Endodermal cell (in vitro differentiated cells): ENCODE data around the gene HSF2. TPM values are rescaled to one million over a fixed set of nuclear protein-coding genes. Genes with fewer than 3 reads are reported as not detected.

Experiments used
- DNase-seq: peaks from one replicate; pipeline ENCODE4 v3.0.0-alpha.2; 2017
- H3K27ac ChIP-seq: 2 replicates; pipeline ENCODE4 v1.5.1; 2013; ENCODE audit warnings: mild to moderate bottlenecking, low read depth, low read length, moderate library complexity
- H3K27me3 ChIP-seq: 2 replicates; pipeline ENCODE4 v1.6.1; 2013; ENCODE audit warnings: mild to moderate bottlenecking, low read length, moderate library complexity; ENCODE audit not compliant: insufficient read depth, control insufficient read depth, poor library complexity, severe bottlenecking
- H3K36me3 ChIP-seq: 2 replicates; pipeline ENCODE4 v1.7.0; 2013; ENCODE audit warnings: mild to moderate bottlenecking, low read length, moderate library complexity; ENCODE audit not compliant: control insufficient read depth, insufficient read depth
- H3K4me1 ChIP-seq: one replicate; pipeline ENCODE4 v1.7.0; 2013; ENCODE audit warnings: low read length; ENCODE audit not compliant: control insufficient read depth, insufficient read depth
- H3K4me3 ChIP-seq: 2 replicates; pipeline ENCODE4 v1.5.1; 2013; ENCODE audit warnings: mild to moderate bottlenecking, low read length, moderate library complexity
- H3K9ac ChIP-seq: 2 replicates; pipeline ENCODE4 v1.6.1; 2013; ENCODE audit warnings: mild to moderate bottlenecking, low read length, moderate library complexity; ENCODE audit not compliant: poor library complexity, severe bottlenecking; ENCODE audit errors: extremely low read depth
- H3K9me3 ChIP-seq: 2 replicates; pipeline ENCODE4 v1.6.1; 2013; ENCODE audit warnings: mild to moderate bottlenecking, low read length, moderate library complexity; ENCODE audit not compliant: control insufficient read depth
- H3K27ac Mint-ChIP-seq: 2 replicates; pipeline ENCODE4 v1.8.0; 2020; ENCODE audit warnings: mixed read lengths
- H3K27me3 Mint-ChIP-seq: 2 replicates; pipeline ENCODE4 v1.8.0; 2021; ENCODE audit warnings: mild to moderate bottlenecking, mixed read lengths; ENCODE audit not compliant: insufficient read depth
- H3K36me3 Mint-ChIP-seq: 2 replicates; pipeline ENCODE4 v1.8.0; 2020; ENCODE audit warnings: low read depth, mixed read lengths
- H3K4me1 Mint-ChIP-seq: 2 replicates; pipeline ENCODE4 v1.8.0; 2020; ENCODE audit warnings: mixed read lengths
- H3K4me3 Mint-ChIP-seq: 2 replicates; pipeline ENCODE4 v1.8.0; 2020; ENCODE audit warnings: mild to moderate bottlenecking, moderate library complexity, mixed read lengths
- H3K9me3 Mint-ChIP-seq: 2 replicates; pipeline ENCODE4 v1.8.0; 2020; ENCODE audit warnings: mild to moderate bottlenecking, mixed read lengths
- WGBS, 2 experiments: methylation state at CpG; one replicate each; pipeline versions ENCODE4 v1.1.5 to v1.1.7; 2013; ENCODE audit warnings: missing lambda C conversion rate in 2 of 2, mixed read lengths in 1 of 2; ENCODE audit not compliant: insufficient coverage in 1 of 2, insufficient read length in 1 of 2; 5-methylcytosine and 5-hydroxymethylcytosine counted together
- total RNA-seq, 2 donors: library from RNA; stranded (reverse); fragmentation: NEBNext Ultra II Directional in 1 of 2; extraction: Animal tissue kit (Norgen Biotek cat#: 25700) in 1 of 2; gene quantifications; 2 replicates in 1 of 2; 3 replicates in 1 of 2; pipeline ENCODE4 v1.2.1, GENCODE V29; 2021
- TF ChIP-seq, protein P1 (sequence below): fragments of 200-600 bp; sonication (generic); conservative IDR thresholded peaks from 2 replicates; pipeline ENCODE4 v1.5.0; 2021; ENCODE audit warnings: antibody characterized with exemption, mild to moderate bottlenecking

Gene HSF2
- total RNA-seq, 2 donors from 2014 or later = 21.0 to 34.2 TPM

DNA sequence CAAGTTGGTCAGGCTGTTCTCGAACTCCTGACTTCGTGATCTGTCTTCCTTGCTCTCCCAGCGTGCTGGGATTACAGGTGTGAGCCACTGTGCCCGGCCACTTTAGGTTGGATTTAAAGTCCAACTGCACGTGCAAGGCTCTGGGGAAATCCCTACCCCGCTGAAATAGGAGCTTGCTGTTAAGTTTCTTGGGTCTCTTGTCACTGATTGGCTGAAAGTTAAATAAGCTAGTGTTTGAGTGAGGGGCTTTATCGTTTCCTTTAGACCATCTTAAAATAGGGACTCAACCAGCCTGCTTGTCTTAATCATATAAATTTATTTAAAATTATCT is 83.3 kb downstream of the HSF2 start:
- no peaks in the 10 kb centered on the region for H3K36me3 ChIP-seq
- Mint-ChIP-seq H3K4me3 (peak overlapping the region; percentile 94), H3K27ac (peak overlapping the region; percentile 96), H3K27me3 (no peaks in the 10 kb centered on the region), H3K4me1 (peaks cover 21% of the 10 kb centered on the region), H3K36me3 (peaks cover 4% of the 10 kb centered on the region), H3K9me3 (no peaks in the 10 kb centered on the region)
- H3K9me3 ChIP-seq = no peaks in the 10 kb centered on the region
- no peak overlapping the region for H3K27ac ChIP-seq
- peak; percentile 70 for DNase-seq
- TF ChIP-seq, protein P1, sequence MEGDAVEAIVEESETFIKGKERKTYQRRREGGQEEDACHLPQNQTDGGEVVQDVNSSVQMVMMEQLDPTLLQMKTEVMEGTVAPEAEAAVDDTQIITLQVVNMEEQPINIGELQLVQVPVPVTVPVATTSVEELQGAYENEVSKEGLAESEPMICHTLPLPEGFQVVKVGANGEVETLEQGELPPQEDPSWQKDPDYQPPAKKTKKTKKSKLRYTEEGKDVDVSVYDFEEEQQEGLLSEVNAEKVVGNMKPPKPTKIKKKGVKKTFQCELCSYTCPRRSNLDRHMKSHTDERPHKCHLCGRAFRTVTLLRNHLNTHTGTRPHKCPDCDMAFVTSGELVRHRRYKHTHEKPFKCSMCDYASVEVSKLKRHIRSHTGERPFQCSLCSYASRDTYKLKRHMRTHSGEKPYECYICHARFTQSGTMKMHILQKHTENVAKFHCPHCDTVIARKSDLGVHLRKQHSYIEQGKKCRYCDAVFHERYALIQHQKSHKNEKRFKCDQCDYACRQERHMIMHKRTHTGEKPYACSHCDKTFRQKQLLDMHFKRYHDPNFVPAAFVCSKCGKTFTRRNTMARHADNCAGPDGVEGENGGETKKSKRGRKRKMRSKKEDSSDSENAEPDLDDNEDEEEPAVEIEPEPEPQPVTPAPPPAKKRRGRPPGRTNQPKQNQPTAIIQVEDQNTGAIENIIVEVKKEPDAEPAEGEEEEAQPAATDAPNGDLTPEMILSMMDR = no peak
- no peaks in the 10 kb centered on the region for H3K4me1 ChIP-seq
- WGBS, 2 experiments = 57 to 65% methylated on average over 5 to 7 of the region's 7 CpGs
- H3K4me3 ChIP-seq = peak overlapping the region; percentile 59
- no peaks in the 10 kb centered on the region for H3K27me3 ChIP-seq
- H3K9ac ChIP-seq = no peak overlapping the region

Other genes with a start within 250 kb of the HSF2 start
- gene SERINC1, start 72.2 kb downstream of the HSF2 start, total RNA-seq = 10 to 100 TPM; 77.4 to 79.1 TPM
- 10 to 100 TPM; 46.0 to 56.1 TPM for gene PKIB, start 210.8 kb downstream of the HSF2 start, total RNA-seq